SU-DHL-6 (cell line): Measurements from ENCODE around the gene KLK10.

Experiments
- CTCF ChIP-seq: fragments of 200-600 bp; sonication (generic); IDR thresholded peaks from one replicate; pipeline ENCODE4 v1.5.1; 2017; ENCODE audit warnings: antibody characterized with exemption, mild to moderate bottlenecking, low read length, moderate library complexity; ENCODE audit not compliant: insufficient read depth, poor library complexity, severe bottlenecking
- EZH2phosphoT487 ChIP-seq: fragments of 200-600 bp; sonication (generic), shearing (Covaris generic); conservative IDR thresholded peaks from 2 replicates; pipeline ENCODE4 v1.6.1; 2018; ENCODE audit warnings: mild to moderate bottlenecking, antibody characterized with exemption, low read length, moderate library complexity, mixed read lengths

- TF ChIP-seq CTCF (no peak), EZH2phosphoT487 (no peak)
Measured at GRCh38 chr19:51018745-51019543, 565 bp downstream of the KLK10 start.
